Measurements from ENCODE around the gene PRTFDC1.

Gene PRTFDC1

DNA sequence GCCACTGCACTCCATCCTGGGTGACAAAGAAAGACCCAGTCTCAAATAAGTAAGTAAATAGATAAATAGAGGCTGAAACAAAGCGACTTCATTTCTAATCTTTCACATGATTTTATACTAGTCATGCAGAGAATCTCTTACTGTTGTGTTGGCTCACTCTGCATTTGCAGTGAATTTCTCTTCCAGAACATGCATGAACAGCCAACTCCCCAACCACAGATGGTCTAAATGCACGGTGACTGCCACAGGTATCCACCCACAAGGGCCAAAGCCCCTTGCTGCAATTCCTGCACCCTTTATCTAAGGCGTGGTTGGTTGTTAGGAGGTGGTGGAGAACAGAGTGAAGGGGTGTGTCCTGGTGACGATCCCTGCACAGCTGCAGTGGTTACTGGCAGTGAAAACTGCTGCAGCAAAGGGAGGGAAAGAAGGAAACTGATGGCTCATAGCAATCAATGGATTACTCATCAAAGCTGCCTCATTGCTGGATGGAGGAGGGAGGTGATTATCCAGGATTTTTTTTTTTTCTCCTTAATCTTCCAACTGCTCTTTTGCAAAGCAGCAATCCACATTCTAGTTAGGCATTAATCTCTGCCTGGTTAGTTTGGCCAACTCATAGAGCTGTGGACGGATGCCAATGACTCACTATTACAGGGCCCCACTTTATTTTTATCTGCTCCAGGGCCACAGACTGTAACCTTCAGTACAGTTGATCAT is 50.6 kb downstream of the PRTFDC1 start:
- TF ChIP-seq TAF1 (IDR thresholded peaks at IDR 0.05; ENCODE audit: borderline replicate concordance, insufficient read depth, low read length): no peak
- TF ChIP-seq SIN3A (IDR thresholded peaks at IDR 0.05; ENCODE audit: borderline replicate concordance, insufficient read depth, low read length): no peak
- no peak for TF ChIP-seq FOXP2 (optimal IDR thresholded peaks at IDR 0.05; ENCODE audit: borderline replicate concordance, extremely low read depth, extremely low read length, insufficient read depth)
- TF ChIP-seq, protein P1, sequence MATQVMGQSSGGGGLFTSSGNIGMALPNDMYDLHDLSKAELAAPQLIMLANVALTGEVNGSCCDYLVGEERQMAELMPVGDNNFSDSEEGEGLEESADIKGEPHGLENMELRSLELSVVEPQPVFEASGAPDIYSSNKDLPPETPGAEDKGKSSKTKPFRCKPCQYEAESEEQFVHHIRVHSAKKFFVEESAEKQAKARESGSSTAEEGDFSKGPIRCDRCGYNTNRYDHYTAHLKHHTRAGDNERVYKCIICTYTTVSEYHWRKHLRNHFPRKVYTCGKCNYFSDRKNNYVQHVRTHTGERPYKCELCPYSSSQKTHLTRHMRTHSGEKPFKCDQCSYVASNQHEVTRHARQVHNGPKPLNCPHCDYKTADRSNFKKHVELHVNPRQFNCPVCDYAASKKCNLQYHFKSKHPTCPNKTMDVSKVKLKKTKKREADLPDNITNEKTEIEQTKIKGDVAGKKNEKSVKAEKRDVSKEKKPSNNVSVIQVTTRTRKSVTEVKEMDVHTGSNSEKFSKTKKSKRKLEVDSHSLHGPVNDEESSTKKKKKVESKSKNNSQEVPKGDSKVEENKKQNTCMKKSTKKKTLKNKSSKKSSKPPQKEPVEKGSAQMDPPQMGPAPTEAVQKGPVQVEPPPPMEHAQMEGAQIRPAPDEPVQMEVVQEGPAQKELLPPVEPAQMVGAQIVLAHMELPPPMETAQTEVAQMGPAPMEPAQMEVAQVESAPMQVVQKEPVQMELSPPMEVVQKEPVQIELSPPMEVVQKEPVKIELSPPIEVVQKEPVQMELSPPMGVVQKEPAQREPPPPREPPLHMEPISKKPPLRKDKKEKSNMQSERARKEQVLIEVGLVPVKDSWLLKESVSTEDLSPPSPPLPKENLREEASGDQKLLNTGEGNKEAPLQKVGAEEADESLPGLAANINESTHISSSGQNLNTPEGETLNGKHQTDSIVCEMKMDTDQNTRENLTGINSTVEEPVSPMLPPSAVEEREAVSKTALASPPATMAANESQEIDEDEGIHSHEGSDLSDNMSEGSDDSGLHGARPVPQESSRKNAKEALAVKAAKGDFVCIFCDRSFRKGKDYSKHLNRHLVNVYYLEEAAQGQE (IDR thresholded peaks at IDR 0.05; ENCODE audit: insufficient read depth in 1 of 2, low read depth in 2 of 2, low read length in 2 of 2): no peak
- TF ChIP-seq POLR2AphosphoS5 (IDR thresholded peaks at IDR 0.05; ENCODE audit: low read depth, low read length): no peak

DNA sequence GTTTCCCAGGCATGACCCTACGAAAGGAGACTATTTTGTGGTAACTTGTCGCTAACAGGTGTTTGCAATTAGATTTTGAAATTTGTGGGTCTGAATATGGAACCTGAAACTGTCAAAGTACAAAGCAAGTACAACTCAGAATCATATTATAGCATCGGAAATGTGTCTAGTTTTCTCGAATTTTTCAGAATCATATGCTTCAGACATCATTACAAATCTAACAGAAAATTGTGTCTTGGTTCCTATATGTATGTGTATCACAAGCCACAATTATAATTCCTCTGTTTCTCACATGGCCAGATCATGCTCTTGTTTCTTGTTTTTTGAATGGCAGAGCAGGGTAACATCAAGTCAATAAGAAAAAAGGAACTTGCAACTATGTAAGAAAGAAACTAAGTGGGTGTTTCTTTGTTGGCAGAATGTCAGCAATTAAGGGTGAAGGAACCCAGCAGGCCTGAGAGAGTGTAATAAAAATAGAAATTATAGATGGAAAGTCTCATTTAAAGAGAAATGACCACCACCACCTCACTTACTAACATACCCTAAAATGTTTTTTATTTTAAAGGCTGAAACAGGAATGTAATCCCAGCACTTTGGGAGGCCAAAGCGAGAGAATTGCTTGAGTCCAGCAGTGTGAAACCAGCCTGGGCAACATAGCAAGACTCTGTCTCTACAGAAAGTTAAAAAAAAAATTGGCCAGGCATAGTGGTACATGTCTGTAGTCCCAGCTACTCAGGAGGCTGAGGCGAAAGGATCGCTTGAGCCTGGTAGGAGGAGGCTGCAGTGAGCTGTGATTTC is 51.3 kb downstream of the PRTFDC1 start:
- TF ChIP-seq POLR2AphosphoS5 (IDR thresholded peaks at IDR 0.05; ENCODE audit: low read depth, low read length) (no peak), FOXP2 (optimal IDR thresholded peaks at IDR 0.05; ENCODE audit: borderline replicate concordance, extremely low read depth, extremely low read length, insufficient read depth) (no peak), TAF1 (IDR thresholded peaks at IDR 0.05; ENCODE audit: borderline replicate concordance, insufficient read depth, low read length) (no peak), SIN3A (IDR thresholded peaks at IDR 0.05; ENCODE audit: borderline replicate concordance, insufficient read depth, low read length) (no peak)
- TF ChIP-seq, protein P1 (IDR thresholded peaks at IDR 0.05; ENCODE audit: insufficient read depth in 1 of 2, low read depth in 2 of 2, low read length in 2 of 2): no peak

DNA sequence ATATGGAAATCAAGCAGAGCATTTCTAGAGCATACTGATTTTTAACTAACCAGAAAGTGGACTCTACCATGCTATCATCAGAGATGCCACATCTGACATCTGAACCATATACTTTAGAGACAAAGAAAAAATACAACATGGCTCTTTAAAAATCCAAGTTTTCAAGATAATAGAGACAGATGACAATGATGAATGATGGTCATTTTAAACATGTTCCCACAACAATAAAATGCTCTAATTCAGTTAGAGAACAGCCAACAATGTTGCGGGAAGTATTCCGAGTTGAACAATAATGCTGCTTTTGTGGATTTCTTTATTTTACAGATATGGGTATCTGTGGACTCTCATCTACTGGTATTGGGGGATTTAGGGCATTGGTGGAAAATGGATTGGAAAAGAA is 52.8 kb downstream of the PRTFDC1 start:
- TF ChIP-seq TAF1 (IDR thresholded peaks at IDR 0.05; ENCODE audit: borderline replicate concordance, insufficient read depth, low read length) (no peak), SIN3A (IDR thresholded peaks at IDR 0.05; ENCODE audit: borderline replicate concordance, insufficient read depth, low read length) (no peak), FOXP2 (optimal IDR thresholded peaks at IDR 0.05; ENCODE audit: borderline replicate concordance, extremely low read depth, extremely low read length, insufficient read depth) (no peak), POLR2AphosphoS5 (IDR thresholded peaks at IDR 0.05; ENCODE audit: low read depth, low read length) (no peak)
- TF ChIP-seq, protein P1 (IDR thresholded peaks at IDR 0.05; ENCODE audit: insufficient read depth in 1 of 2, low read depth in 2 of 2, low read length in 2 of 2): no peak

DNA sequence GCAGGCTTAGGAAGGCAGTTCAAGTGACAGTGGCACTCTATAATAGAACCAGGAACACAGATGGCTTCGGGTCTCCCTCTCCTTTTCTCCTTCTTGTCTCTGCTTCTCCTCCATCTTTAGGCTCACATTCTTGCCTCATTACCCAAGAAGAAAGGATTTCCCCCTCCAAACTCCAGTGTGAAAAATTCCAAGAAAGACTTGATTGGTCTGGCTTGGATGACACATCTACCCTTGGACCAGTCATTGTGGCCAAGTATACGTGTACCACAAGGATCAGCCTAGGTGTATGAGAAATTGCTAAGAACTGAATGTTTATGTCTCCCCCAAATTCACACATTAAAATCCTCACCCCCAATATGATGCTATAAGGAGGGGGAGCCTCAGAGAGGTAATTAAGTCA is 53.9 kb downstream of the PRTFDC1 start:
- TF ChIP-seq SIN3A (IDR thresholded peaks at IDR 0.05; ENCODE audit: borderline replicate concordance, insufficient read depth, low read length) (no peak), FOXP2 (optimal IDR thresholded peaks at IDR 0.05; ENCODE audit: borderline replicate concordance, extremely low read depth, extremely low read length, insufficient read depth) (no peak), TAF1 (IDR thresholded peaks at IDR 0.05; ENCODE audit: borderline replicate concordance, insufficient read depth, low read length) (no peak), POLR2AphosphoS5 (IDR thresholded peaks at IDR 0.05; ENCODE audit: low read depth, low read length) (no peak)
- TF ChIP-seq, protein P1 (IDR thresholded peaks at IDR 0.05; ENCODE audit: insufficient read depth in 1 of 2, low read depth in 2 of 2, low read length in 2 of 2): no peak
